ENCODE data around the gene LYPD6. TPM values are rescaled to one million over a fixed set of nuclear protein-coding genes. Genes with fewer than 3 reads are reported as not detected.

LYPD6 gene
- total and polyA plus RNA-seq, 2 experiments from 2014 or later = 4.9 to 12.4 TPM

DNA sequence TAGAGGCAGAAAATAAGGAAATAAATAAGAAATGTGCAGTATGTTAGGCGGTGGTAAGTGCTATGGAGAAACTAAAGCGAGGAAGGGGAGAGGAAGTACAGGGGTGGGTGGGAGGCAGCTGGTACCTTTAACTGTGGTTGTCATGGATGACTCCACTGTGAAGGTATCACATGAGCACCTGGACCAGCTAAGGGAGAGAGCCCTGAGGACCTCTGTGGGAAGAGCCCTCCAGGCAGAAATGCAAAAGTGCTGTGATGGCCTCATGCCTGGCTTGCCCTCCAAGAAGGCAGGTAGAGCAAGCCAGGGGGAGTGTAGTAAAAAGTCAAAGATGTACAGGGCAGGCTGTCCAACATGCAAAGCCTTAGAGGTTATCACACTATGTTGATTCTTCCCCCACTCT lies 17.9 kb downstream of the LYPD6 start:
- Mint-ChIP-seq H3K27me3 (ENCODE audit: insufficient read depth, low read depth, poor library complexity) (peaks cover 2% of the 10 kb centered on the region), H3K27ac (no peak overlapping the region), H3K4me1 (no peaks in the 10 kb centered on the region), H3K36me3 (ENCODE audit: low read depth) (no peaks in the 10 kb centered on the region; the same call in 2 of the 3 replicates), H3K4me3 (no peak overlapping the region), H3K9me3 (no peaks in the 10 kb centered on the region)
- H3K4me1 ChIP-seq (ENCODE audit: insufficient read depth) = no peaks in the 10 kb centered on the region
- no peak overlapping the region for H3K4me3 ChIP-seq
- H2AFZ ChIP-seq = no peak overlapping the region
- TF ChIP-seq JUNB (IDR thresholded peaks at IDR 0.05; ENCODE audit: unreplicated experiment) (no peak), STAT1 (IDR thresholded peaks at IDR 0.05; ENCODE audit: unreplicated experiment) (no peak), POLR2AphosphoS5 (IDR thresholded peaks at IDR 0.05; ENCODE audit: low read depth) (no peak), NANOG (IDR thresholded peaks at IDR 0.05; ENCODE audit: borderline replicate concordance) (no peak), EZH2 (IDR thresholded peaks at IDR 0.05; ENCODE audit: low read depth, unreplicated experiment) (no peak), ZNF114 (CRISPR knock-in tag; IDR thresholded peaks at IDR 0.05) (no peak), EZH2phosphoT487 (IDR thresholded peaks at IDR 0.05; ENCODE audit: unreplicated experiment) (no peak)
- TF ChIP-seq, protein P1, sequence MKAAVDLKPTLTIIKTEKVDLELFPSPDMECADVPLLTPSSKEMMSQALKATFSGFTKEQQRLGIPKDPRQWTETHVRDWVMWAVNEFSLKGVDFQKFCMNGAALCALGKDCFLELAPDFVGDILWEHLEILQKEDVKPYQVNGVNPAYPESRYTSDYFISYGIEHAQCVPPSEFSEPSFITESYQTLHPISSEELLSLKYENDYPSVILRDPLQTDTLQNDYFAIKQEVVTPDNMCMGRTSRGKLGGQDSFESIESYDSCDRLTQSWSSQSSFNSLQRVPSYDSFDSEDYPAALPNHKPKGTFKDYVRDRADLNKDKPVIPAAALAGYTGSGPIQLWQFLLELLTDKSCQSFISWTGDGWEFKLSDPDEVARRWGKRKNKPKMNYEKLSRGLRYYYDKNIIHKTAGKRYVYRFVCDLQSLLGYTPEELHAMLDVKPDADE (IDR thresholded peaks at IDR 0.05) = no peak
- TF ChIP-seq, protein P2, sequence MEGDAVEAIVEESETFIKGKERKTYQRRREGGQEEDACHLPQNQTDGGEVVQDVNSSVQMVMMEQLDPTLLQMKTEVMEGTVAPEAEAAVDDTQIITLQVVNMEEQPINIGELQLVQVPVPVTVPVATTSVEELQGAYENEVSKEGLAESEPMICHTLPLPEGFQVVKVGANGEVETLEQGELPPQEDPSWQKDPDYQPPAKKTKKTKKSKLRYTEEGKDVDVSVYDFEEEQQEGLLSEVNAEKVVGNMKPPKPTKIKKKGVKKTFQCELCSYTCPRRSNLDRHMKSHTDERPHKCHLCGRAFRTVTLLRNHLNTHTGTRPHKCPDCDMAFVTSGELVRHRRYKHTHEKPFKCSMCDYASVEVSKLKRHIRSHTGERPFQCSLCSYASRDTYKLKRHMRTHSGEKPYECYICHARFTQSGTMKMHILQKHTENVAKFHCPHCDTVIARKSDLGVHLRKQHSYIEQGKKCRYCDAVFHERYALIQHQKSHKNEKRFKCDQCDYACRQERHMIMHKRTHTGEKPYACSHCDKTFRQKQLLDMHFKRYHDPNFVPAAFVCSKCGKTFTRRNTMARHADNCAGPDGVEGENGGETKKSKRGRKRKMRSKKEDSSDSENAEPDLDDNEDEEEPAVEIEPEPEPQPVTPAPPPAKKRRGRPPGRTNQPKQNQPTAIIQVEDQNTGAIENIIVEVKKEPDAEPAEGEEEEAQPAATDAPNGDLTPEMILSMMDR (conservative IDR thresholded peaks at IDR 0.05; ENCODE audit: low read depth in 2 of 2) = no peak
- TF ChIP-seq, protein P3, sequence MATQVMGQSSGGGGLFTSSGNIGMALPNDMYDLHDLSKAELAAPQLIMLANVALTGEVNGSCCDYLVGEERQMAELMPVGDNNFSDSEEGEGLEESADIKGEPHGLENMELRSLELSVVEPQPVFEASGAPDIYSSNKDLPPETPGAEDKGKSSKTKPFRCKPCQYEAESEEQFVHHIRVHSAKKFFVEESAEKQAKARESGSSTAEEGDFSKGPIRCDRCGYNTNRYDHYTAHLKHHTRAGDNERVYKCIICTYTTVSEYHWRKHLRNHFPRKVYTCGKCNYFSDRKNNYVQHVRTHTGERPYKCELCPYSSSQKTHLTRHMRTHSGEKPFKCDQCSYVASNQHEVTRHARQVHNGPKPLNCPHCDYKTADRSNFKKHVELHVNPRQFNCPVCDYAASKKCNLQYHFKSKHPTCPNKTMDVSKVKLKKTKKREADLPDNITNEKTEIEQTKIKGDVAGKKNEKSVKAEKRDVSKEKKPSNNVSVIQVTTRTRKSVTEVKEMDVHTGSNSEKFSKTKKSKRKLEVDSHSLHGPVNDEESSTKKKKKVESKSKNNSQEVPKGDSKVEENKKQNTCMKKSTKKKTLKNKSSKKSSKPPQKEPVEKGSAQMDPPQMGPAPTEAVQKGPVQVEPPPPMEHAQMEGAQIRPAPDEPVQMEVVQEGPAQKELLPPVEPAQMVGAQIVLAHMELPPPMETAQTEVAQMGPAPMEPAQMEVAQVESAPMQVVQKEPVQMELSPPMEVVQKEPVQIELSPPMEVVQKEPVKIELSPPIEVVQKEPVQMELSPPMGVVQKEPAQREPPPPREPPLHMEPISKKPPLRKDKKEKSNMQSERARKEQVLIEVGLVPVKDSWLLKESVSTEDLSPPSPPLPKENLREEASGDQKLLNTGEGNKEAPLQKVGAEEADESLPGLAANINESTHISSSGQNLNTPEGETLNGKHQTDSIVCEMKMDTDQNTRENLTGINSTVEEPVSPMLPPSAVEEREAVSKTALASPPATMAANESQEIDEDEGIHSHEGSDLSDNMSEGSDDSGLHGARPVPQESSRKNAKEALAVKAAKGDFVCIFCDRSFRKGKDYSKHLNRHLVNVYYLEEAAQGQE (IDR thresholded peaks at IDR 0.05; ENCODE audit: unreplicated experiment) = no peak
- no peaks in the 10 kb centered on the region for H3K27me3 ChIP-seq (ENCODE audit: insufficient read depth)
- no peaks in the 10 kb centered on the region for H3F3A ChIP-seq (replicated peaks; ENCODE audit: low read depth)
- H3K36me3 ChIP-seq (ENCODE audit: insufficient read depth) = no peaks in the 10 kb centered on the region
- no peaks in the 10 kb centered on the region; the same call in 1 of the 2 replicates for H3K9me2 ChIP-seq (ENCODE audit: insufficient read depth)
- DNase-seq (ENCODE audit: low spot score) (no peak), ATAC-seq (no peak)
- peaks cover 3% of the 10 kb centered on the region; the same call in 1 of the 2 replicates for H4K20me1 ChIP-seq (replicated peaks; ENCODE audit: insufficient read depth)
- H3K79me2 ChIP-seq (replicated peaks; ENCODE audit: insufficient read depth) = no peaks in the 10 kb centered on the region; the same call in 1 of the 2 replicates
- H3K4me2 ChIP-seq = no peak overlapping the region
- no peak overlapping the region for H3K27ac ChIP-seq (ENCODE audit: low read depth)

All from GM23338 (cell line).